HepG2 (cell line): ENCODE measurements around the gene VRK3. TPM values are rescaled to one million over a fixed set of nuclear protein-coding genes. Genes with fewer than 3 reads are reported as not detected.

Source experiments
- CC2D1A ChIP-seq: sonication (generic); formaldehyde crosslinking; IDR thresholded peaks from 2 replicates; pipeline ENCODE4 v1.8.1; 2023; ENCODE audit warnings: mild to moderate bottlenecking, missing genetic modification reagents
- CERS6 ChIP-seq: sonication (generic); formaldehyde crosslinking; IDR thresholded peaks from 2 replicates; pipeline ENCODE4 v1.5.0; 2020; ENCODE audit warnings: missing genetic modification reagents
- HOXA5 ChIP-seq: sonication (generic); formaldehyde crosslinking; IDR thresholded peaks from 2 replicates; pipeline ENCODE4 v1.4.0; 2020; ENCODE audit warnings: missing genetic modification reagents
- PATZ1 ChIP-seq: sonication (generic); formaldehyde crosslinking; IDR thresholded peaks from 2 replicates; pipeline ENCODE4 v1.4.0; 2020; ENCODE audit warnings: missing genetic modification reagents
- PRDM15 ChIP-seq: sonication (generic); formaldehyde crosslinking; IDR thresholded peaks from 2 replicates; pipeline ENCODE4 v1.4.0; 2020; ENCODE audit warnings: missing genetic modification reagents
- RERE ChIP-seq: IDR thresholded peaks from 2 replicates; pipeline ENCODE4 v1.6.1; 2016; ENCODE audit warnings: low read depth, missing genetic modification reagents, missing compliant biosample characterization
- SNAPC5 ChIP-seq: sonication (generic); formaldehyde crosslinking; IDR thresholded peaks from 2 replicates; pipeline ENCODE4 v1.8.1; 2023; ENCODE audit warnings: mild to moderate bottlenecking, missing genetic modification reagents, borderline replicate concordance
- TCF7L2 ChIP-seq: IDR thresholded peaks from 2 replicates; pipeline ENCODE4 v1.6.1; 2011; ENCODE audit warnings: mild to moderate bottlenecking, low read depth, low read length, moderate library complexity
- TOE1 ChIP-seq: sonication (generic); formaldehyde crosslinking; IDR thresholded peaks from 2 replicates; pipeline ENCODE4 v1.4.0; 2020; ENCODE audit warnings: mild to moderate bottlenecking, missing genetic modification reagents
- ZFAT ChIP-seq: sonication (generic); formaldehyde crosslinking; conservative IDR thresholded peaks from 2 replicates; pipeline ENCODE4 v1.8.1; 2023; ENCODE audit warnings: missing genetic modification reagents, inconsistent platforms
- ZFP90 ChIP-seq: sonication (generic); formaldehyde crosslinking; IDR thresholded peaks from 2 replicates; pipeline ENCODE4 v1.8.0; 2022; ENCODE audit warnings: missing genetic modification reagents, mild to moderate bottlenecking, inconsistent platforms, borderline replicate concordance
- ZNF513 ChIP-seq: sonication (generic); formaldehyde crosslinking; conservative IDR thresholded peaks from 2 replicates; pipeline ENCODE4 v1.5.0; 2020; ENCODE audit warnings: missing genetic modification reagents
- ZNF644 ChIP-seq: IDR thresholded peaks from 2 replicates; pipeline ENCODE4 v1.6.1; 2016; ENCODE audit warnings: low read depth
- ZNF709 ChIP-seq: sonication (generic); formaldehyde crosslinking; IDR thresholded peaks from 2 replicates; pipeline ENCODE4 v1.5.0; 2020; ENCODE audit warnings: mild to moderate bottlenecking, missing genetic modification reagents
- ZNF781 ChIP-seq: sonication (generic); formaldehyde crosslinking; IDR thresholded peaks from 2 replicates; pipeline ENCODE4 v1.5.1; 2020; ENCODE audit warnings: borderline replicate concordance, mild to moderate bottlenecking, missing genetic modification reagents; ENCODE audit errors: not compliant biosample characterization
- polyA plus RNA-seq, 8 experiments: library from polyadenylated mRNA; depleted of rRNA in 3 of 8; stranded (reverse) in 7 of 8; unstranded in 1 of 8; fragments of >200 nt; fragmentation: Illumina TruSeq in 4 of 8; extraction: Trizol in 4 of 8; gene quantifications; 2 replicates each; pipeline versions ENCODE4 v1.2.1 to v1.2.3, GENCODE V29; 2011 to 2016; ENCODE audit warnings: low read depth in 4 of 8, missing spikeins in 1 of 8, mixed read lengths in 1 of 8; ENCODE audit not compliant: insufficient read depth in 1 of 8
- total RNA-seq, 5 experiments: library from RNA; depleted of rRNA; stranded (reverse); fragments of >200 nt; fragmentation: Illumina TruSeq; extraction: Trizol; gene quantifications; 2 replicates each; pipeline ENCODE4 v1.2.3, GENCODE V29; 2016; ENCODE audit warnings: low read depth in 1 of 5

VRK3 gene
- total and polyA plus RNA-seq, 2 of the 13 experiments (the other 11 are each of a cell fraction or from before 2014, with no cell fraction given) = 23.8 to 28.3 TPM

GRCh38 chr19:49937750-49938381 lies 87.3 kb downstream of the VRK3 start (continued):
- TF ChIP-seq ZNF513 (CRISPR knock-in tag) (no peak), SNAPC5 (no peak), ZFAT (CRISPR knock-in tag) (no peak), ZFP90 (no peak), PRDM15 (CRISPR knock-in tag) (no peak), TCF7L2 (no peak), ZNF709 (CRISPR knock-in tag) (no peak), CERS6 (CRISPR knock-in tag) (no peak), TOE1 (no peak), PATZ1 (CRISPR knock-in tag) (no peak), RERE (CRISPR knock-in tag) (no peak), ZNF644 (CRISPR knock-in tag) (no peak), CC2D1A (no peak), ZNF781 (CRISPR knock-in tag) (no peak), HOXA5 (no peak)
